KBM-7 (cell line): Measurements from ENCODE around the gene HSD11B1L.

Source experiments
- DNase-seq: peaks from one replicate; pipeline ENCODE4 v3.0.0-alpha.2; 2015
- in situ Hi-C: fragments of 300-500 bp; cut with MboI; formaldehyde crosslinking; loops from 2 replicates; pipeline ENCODE4 v1.14.3; 2020; ENCODE audit warnings: low sequenced_read_pairs, low pct_unique_long_range_greater_than_20kb, mixed read lengths

Gene HSD11B1L

GRCh38 chr19:5665781-5666513 lies 14.9 kb upstream of the HSD11B1L start:
- DNase-seq, result no peak
- in situ Hi-C loops, result no loop called here

DNA sequence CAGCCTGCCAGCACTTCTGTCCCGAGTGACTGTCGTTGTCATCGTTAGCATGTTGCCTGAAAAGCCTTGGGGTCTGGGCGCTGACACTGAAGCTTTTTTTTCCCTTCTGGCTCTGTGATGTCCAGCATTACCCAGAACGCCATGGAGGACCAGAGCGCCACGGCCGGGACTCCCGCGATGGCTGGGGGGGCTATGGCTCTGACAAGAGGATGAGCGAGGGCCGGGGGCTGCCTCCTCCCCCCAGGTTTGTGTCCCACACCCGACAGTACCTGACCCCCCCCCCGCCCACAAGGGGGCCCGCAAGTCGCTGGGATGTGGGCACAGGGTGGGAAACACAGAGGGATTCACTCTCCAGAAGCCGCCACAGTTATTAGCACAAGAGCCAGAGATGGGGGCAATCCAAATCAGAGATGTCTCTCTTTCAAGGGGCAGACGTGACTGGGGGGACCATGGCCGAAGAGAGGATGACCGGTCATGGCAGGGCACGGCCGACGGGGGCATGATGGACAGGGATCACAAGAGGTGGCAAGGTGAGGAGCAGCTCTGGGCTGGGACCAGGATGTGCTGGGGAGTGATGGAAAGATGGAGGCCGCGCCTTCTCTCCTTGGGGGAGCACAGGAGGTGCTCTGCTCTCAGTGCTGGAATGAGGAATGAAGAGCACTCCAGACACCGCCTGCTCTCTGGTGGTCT lies 13.8 kb upstream of the HSD11B1L start:
- in situ Hi-C loops, result no loop called here
- DNase-seq, result no peak

GRCh38 chr19:5667751-5668271 lies 13.0 kb upstream of the HSD11B1L start:
- no peak for DNase-seq
- in situ Hi-C loops, result no loop called here

- DNase-seq, result no peak
- in situ Hi-C loops, result no loop called here
These were observed 11.6 kb upstream of the HSD11B1L start for GRCh38 chr19:5669212-5669611.

GRCh38 chr19:5671600-5671999 lies 9.2 kb upstream of the HSD11B1L start:
- in situ Hi-C loops, result no loop called here
- no peak for DNase-seq

DNA sequence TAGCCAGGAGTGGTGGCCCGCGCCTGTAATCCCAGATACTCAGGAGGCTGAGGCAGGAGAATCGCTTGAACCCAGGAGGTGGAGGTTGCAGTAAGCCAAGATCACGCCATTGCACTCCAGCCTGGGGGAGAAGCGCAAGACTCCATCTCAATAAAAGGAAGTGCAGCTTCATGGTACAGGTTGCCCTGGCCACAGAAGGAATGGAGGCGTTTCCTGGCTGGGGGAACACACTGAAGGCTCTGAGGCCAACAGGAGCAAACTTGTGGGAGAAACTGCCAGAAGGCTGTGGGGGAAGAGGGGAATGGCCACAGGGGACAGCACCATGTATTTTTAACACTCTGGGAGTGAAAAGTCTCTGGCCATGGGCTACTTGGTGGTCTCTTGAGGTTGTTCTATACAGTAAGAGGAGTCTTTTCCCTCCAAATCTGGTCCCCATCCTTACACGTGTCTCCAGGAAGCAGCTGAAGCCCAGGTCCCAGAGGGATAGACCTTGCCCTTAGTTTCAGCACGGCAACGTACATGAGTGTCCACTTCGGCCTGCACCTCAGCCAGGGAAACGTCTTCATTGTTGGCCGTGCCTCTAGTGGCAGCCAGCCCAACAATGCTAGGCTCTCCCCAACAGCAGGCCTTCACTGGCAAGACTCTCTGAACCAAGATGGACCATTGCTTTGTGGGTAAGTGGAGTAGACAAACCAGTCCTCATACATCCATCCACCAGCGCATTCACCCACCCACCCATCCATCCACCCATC lies 7.9 kb upstream of the HSD11B1L start:
- in situ Hi-C loops, result no loop called here
- no peak for DNase-seq

DNA sequence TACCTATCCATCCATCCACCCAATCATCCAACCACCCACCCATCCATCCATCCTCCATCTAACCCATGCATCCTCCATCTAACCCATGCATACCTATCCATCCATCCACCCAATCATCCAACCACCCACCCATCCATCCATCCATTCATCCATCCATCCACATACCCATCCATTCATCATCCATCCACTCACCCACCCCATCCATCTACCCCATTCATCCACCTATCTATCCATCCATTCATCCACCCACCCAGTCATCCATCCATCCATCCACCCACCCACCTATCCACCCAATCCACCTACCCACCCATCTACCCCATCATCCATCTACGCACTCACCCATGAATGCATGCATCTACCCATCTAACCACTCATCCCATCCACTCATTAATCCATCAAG lies 7.1 kb upstream of the HSD11B1L start:
- DNase-seq, result no peak
- in situ Hi-C loops, result no loop called here

- in situ Hi-C loops, result no loop called here
These were observed 6.1 kb upstream of the HSD11B1L start for GRCh38 chr19:5674714-5675113.

DNA sequence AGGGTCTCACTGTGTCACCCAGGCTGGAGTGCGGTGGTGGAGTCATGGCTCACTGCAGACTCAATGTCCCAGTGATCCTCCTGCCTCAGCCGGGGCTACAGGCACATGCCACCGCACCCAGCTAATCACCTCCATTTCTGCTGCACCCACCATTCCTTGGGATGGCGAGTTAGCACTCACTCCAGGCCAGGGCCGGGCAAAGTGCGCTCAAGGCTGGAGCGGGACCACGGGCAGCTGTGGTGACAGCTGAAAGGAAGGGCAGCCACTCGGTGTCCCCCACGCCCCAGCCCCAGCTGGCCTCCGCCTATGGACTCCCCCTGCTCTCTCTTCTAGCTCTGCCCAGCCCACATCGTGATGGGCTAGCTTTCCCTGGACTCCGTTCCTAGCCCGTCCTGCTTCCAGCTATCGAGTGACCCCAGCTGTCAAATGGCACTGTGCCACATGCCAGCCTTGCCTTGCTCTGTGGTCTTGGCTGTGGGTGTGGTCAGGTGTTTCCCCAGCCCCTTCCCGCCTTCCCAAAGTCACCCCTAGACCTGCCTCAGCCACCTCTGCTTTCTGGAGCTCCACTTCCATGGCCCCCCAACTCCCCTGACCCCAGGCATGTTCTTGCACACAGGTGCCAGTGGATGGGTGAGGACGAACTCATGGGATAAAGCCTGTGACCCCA lies 4.6 kb upstream of the HSD11B1L start:
- in situ Hi-C loops, result no loop called here
- DNase-seq, result no peak

More at GRCh38 chr19:5674714-5675113, 6.1 kb upstream of the HSD11B1L start:
- DNase-seq, result no peak

DNA sequence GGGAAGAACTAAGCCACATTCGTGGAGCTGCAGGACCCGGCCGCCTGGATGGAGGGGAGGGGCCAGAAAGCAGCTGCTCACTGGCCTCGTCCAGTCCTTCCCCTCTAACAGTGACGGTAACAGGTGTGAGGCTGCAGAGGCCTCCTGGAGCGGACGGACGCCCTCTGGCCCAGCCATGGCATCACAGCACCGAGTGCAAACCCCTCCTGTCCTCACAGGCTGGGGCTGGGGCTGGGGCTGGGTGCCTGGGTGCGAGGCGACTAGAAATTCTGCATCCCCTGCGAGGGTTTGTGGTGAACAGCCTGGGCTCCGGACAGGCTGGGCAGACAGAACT lies 4.1 kb upstream of the HSD11B1L start:
- DNase-seq, result no peak
- in situ Hi-C loops, result no loop called here

GRCh38 chr19:5677136-5677535 lies 3.7 kb upstream of the HSD11B1L start:
- in situ Hi-C loops, result no loop called here
- DNase-seq, result no peak

DNA sequence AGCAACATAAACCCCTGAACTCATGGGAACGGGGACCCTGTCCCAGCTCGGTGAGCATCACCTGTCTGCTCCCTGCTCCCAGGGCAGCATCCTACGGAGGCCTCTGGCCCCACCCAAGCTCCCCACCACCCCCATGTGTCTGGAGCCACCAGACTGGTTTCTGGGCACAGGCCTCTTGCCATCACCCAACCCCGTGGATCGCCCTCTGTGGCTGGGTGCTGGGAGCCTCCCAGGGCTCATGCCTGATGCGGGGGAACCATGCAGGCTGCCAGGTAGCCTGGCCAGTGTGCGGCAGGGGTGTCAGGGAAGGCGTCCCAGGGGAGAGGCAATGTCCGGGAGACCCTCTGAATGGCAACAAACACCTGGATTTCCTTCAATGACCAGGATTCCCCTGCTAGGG lies 3.2 kb upstream of the HSD11B1L start:
- in situ Hi-C loops, result no loop called here
- no peak for DNase-seq

DNA sequence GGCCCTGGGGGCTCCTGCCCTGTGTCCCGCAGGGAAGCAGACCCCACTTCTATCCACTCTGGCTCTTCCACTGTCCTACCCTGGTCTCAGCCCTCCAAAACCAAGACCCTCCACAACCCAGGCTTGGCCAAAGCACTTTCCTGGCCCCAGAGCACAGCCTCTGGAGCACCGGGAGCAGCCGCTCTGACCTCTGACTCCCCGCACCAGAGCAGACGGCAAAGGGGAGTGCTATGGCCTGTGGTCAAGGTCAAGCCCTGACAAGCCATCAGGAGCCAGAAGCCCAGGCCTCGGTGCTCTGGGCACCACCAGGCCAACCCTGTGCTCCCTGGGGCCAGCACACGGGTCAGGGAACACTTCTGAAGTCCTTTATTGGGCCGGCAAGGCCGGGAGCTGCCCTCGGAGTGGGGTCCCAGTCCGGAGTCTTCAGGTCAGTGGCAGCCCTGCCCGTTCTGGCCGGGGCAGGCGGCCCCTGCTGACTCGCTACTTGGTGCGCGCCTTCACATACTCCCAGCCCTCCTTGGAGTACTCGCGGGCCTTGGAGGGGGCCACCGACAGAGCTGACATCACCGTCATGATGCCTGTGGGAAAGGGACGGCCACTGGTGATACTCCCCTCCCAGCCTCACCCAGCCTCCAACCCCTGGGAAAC lies 2.6 kb upstream of the HSD11B1L start:
- in situ Hi-C loops, result no loop called here

DNA sequence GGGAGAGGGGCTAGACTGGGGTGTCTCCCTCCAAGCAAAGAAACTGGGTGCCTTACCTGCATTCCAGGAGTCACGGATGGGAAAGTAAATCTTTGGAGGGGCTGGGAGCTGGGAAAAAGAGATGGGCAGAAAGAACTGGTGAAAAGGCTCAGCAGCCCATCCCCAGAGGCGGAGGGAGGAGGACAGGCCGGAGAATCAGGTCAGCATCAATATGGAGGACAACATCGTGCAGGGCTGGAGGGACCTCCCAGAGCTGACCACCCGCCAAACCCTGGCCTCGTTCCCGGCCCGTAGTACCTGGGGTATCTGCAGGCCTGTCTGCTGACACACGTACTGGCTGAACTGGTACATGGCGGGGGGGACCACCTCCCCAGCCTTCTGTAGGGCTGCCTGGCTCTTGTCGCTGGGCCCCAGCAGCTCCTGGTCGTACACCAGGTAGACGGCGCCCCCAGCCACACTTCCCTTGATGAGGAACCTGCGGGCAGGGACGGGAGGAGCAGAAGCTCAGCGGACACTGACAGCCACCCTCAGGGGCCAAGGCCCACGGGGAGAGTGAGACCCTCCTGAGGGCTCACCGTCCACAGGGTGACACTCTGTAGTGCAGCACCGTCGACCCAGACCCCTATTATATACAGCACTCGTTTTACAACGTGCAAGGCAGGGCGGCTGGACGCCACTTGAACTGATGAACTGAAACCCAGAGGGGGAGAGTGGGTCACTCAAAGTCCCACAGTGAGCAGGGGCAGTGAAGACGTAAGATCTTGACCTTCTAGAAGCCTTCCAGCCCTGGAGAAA lies 1.3 kb upstream of the HSD11B1L start:
- DNase-seq, result no peak
- in situ Hi-C loops, result no loop called here

More for the DNA sequence above, 2.6 kb upstream of the HSD11B1L start:
- no peak for DNase-seq

- in situ Hi-C loops, result no loop called here
- no peak for DNase-seq
These were observed 767 bp upstream of the HSD11B1L start for GRCh38 chr19:5680084-5680436.

DNA sequence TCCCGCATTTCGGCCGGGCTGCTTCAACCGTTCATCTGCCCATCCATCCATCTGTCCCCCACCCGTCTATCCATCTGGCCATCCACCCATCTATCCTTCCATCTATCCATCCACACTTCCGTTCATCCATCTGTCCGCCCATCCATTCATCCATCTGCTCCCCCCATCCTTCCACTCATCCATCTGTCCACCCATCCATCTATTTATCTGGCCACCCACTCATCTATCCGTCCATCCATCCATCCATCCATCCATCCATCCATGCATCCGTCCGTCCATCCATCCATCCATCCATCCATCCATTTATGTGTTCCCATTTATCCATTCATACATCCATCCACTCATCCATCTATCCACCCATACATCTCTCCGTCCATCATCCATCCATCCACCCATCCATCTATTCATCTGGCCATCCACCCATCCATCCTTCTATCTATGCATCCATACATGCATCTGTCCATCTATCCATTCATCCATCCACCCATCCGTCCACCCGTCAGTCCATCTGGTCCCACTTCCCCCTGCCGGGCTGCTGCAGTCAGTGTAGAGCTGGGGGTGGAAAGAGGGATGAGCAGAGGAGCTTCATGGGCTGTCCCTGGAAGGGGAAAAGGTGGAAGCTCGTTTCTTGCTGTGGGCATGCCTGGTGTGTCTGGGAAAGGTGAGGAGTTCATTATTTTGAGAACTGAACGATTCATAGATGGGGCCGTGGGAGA lies 722 bp downstream of the HSD11B1L start:
- in situ Hi-C loops, result no loop called here
- DNase-seq, result no peak

DNA sequence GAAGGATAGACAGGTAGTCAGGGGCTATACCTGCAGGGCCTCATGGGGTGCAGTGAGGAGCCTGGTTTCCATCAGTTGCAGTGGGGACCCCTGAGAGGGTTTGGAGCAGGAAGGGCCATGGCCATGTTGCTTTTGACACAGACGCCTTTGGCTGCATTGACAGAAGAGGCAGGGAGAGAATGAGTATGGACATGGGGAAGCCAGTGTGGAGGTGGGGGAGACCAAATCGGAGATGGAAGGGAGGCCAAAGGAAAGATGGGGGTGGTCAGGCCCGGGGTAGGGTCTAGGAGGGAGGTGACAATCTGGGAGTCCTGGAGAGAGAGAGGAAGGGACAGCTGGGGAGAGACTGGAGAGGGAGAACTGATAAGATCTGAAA lies 1.3 kb downstream of the HSD11B1L start:
- no peak for DNase-seq
- in situ Hi-C loops, result no loop called here
